CD4-positive, CD25-positive, alpha-beta regulatory T cell (primary cell): ENCODE results near the gene GPHN. TPM values are rescaled to one million over a fixed set of nuclear protein-coding genes. Genes with fewer than 3 reads are reported as not detected.

Source experiments
- ATAC-seq, 2 donors: fragments of 150-1000 bp; cut with Tn5 transposase; one replicate each; pipeline ENCODE4 v1.10.0; 2021; ENCODE audit warnings: low read depth in 2 of 2, moderate number of reproducible peaks in 2 of 2, moderate library complexity in 1 of 2
- DNase-seq, 3 donors: peaks; one replicate each; pipeline versions ENCODE4 v3.0.0 to v3.0.0-alpha.2; 2012 to 2022; ENCODE audit warnings: mixed read lengths in 1 of 3
- H3K27ac ChIP-seq: one replicate; pipeline ENCODE4 v1.7.0; 2013; ENCODE audit warnings: mild to moderate bottlenecking, low read length; ENCODE audit not compliant: insufficient read depth, poor library complexity, severe bottlenecking
- H3K27me3 ChIP-seq: one replicate; pipeline ENCODE4 v1.7.0; 2013; ENCODE audit warnings: low read length; ENCODE audit not compliant: control insufficient read depth, insufficient read depth
- H3K36me3 ChIP-seq: one replicate; pipeline ENCODE4 v1.7.0; 2013; ENCODE audit warnings: mild to moderate bottlenecking, low read length, moderate library complexity; ENCODE audit not compliant: control insufficient read depth, insufficient read depth
- H3K4me1 ChIP-seq: 2 replicates; pipeline ENCODE4 v1.7.0; 2013; ENCODE audit warnings: mild to moderate bottlenecking, low read length; ENCODE audit not compliant: insufficient read depth, control insufficient read depth, poor library complexity, severe bottlenecking
- H3K4me3 ChIP-seq: one replicate; pipeline ENCODE4 v1.7.0; 2013; ENCODE audit warnings: low read depth, mild to moderate bottlenecking, low read length, moderate library complexity
- H3K9me3 ChIP-seq, 2 experiments: 1 replicate in 1 of 2; 2 replicates in 1 of 2; pipeline ENCODE4 v1.7.0; 2013; ENCODE audit warnings: low read length in 2 of 2, mild to moderate bottlenecking in 1 of 2, moderate library complexity in 1 of 2; ENCODE audit not compliant: control insufficient read depth in 2 of 2
- H3K27ac Mint-ChIP-seq, 3 donors: one replicate each; pipeline ENCODE4 v1.8.0; 2020 to 2022; ENCODE audit warnings: mild to moderate bottlenecking in 3 of 3, mixed read lengths in 3 of 3, moderate library complexity in 2 of 3
- H3K27me3 Mint-ChIP-seq: one replicate; pipeline ENCODE4 v1.8.0; 2022; ENCODE audit warnings: mild to moderate bottlenecking, mixed read lengths
- H3K36me3 Mint-ChIP-seq: one replicate; pipeline ENCODE4 v1.8.0; 2020; ENCODE audit warnings: mixed read lengths
- H3K4me1 Mint-ChIP-seq, 4 donors: one replicate each; pipeline ENCODE4 v1.8.0; 2020 to 2022; ENCODE audit warnings: mixed read lengths in 4 of 4, mild to moderate bottlenecking in 1 of 4
- H3K4me3 Mint-ChIP-seq, 4 donors: one replicate each; pipeline ENCODE4 v1.8.0; 2020 to 2022; ENCODE audit warnings: mild to moderate bottlenecking in 4 of 4, mixed read lengths in 4 of 4, moderate library complexity in 3 of 4
- H3K9me3 Mint-ChIP-seq, 7 donors: one replicate each; pipeline ENCODE4 v1.8.0; 2020 to 2022; ENCODE audit warnings: mixed read lengths in 7 of 7, mild to moderate bottlenecking in 3 of 7, moderate library complexity in 2 of 7
- polyA plus RNA-seq, 4 donors: library from polyadenylated mRNA; unstranded; fragments of 300-500 nt; fragmentation: Illumina TruSeq; gene quantifications; one replicate each; pipeline ENCODE4 v1.2.3, GENCODE V29; 2021
- total RNA-seq: library from RNA; stranded (reverse); gene quantifications from one replicate; pipeline ENCODE4 v1.2.3, GENCODE V29; 2022

GPHN gene
- total and polyA plus RNA-seq, 5 donors from 2014 or later = 8.3 to 19.5 (median 11.2) TPM

GRCh38 chr14:66739826-66740225, 231.9 kb downstream of the GPHN start:
- ATAC-seq (no peak), DNase-seq (no peak)
- H3K9me3 Mint-ChIP-seq = peaks cover 0 to 13% (median 7%) of the 10 kb centered on the region in 7 donors
- no peak overlapping the region for H3K4me3 Mint-ChIP-seq
- peaks cover 0 to 6% (median 3%) of the 10 kb centered on the region in 4 donors for H3K4me1 Mint-ChIP-seq
- Histone ChIP-seq H3K4me1 (no peaks in the 10 kb centered on the region), H3K4me3 (no peak overlapping the region), H3K36me3 (no peaks in the 10 kb centered on the region), H3K27me3 (no peaks in the 10 kb centered on the region), H3K9me3 (peaks cover 0 to 8% of the 10 kb centered on the region in 2 experiments), H3K27ac (no peak overlapping the region)
- H3K27me3 Mint-ChIP-seq = no peaks in the 10 kb centered on the region
- H3K27ac Mint-ChIP-seq = no peak overlapping the region
- peaks cover 14% of the 10 kb centered on the region for H3K36me3 Mint-ChIP-seq

GRCh38 chr14:66745078-66745477, 237.1 kb downstream of the GPHN start:
- DNase-seq (no peak), ATAC-seq (no peak)
- no peaks in the 10 kb centered on the region for H3K27me3 Mint-ChIP-seq
- Histone ChIP-seq H3K27ac (no peak overlapping the region), H3K4me3 (no peak overlapping the region), H3K4me1 (no peaks in the 10 kb centered on the region), H3K27me3 (no peaks in the 10 kb centered on the region), H3K36me3 (no peaks in the 10 kb centered on the region), H3K9me3 (peaks cover 0 to 3% of the 10 kb centered on the region in 2 experiments)
- peaks cover 0 to 7% (median 3%) of the 10 kb centered on the region in 4 donors for H3K4me1 Mint-ChIP-seq
- peaks cover 4% of the 10 kb centered on the region for H3K36me3 Mint-ChIP-seq
- peaks cover 0 to 12% (median 2%) of the 10 kb centered on the region in 7 donors for H3K9me3 Mint-ChIP-seq
- no peak overlapping the region for H3K4me3 Mint-ChIP-seq
- H3K27ac Mint-ChIP-seq = no peak overlapping the region

- no peaks in the 10 kb centered on the region for H3K4me1 ChIP-seq
- no peaks in the 10 kb centered on the region for H3K27me3 ChIP-seq
- no peak overlapping the region for H3K4me3 ChIP-seq
- H3K27ac ChIP-seq = no peak overlapping the region
- Mint-ChIP-seq H3K4me1 (peaks cover 0 to 7% (median 3%) of the 10 kb centered on the region in 4 donors), H3K9me3 (peaks cover 0 to 9% (median 2%) of the 10 kb centered on the region in 7 donors), H3K27ac (peak overlapping the region in 1 of 3 donors; percentile 46), H3K36me3 (peaks cover 4% of the 10 kb centered on the region), H3K4me3 (no peak overlapping the region), H3K27me3 (no peaks in the 10 kb centered on the region)
- ATAC-seq (peak in 1 of 2 donors; percentile 50), DNase-seq (peak in 2 of 3 donors; percentile 9 to 51)
- H3K9me3 ChIP-seq = no peaks in the 10 kb centered on the region
- no peaks in the 10 kb centered on the region for H3K36me3 ChIP-seq
Measured at GRCh38 chr14:66746316-66747006, 238.5 kb downstream of the GPHN start.

- H3K36me3 ChIP-seq = no peaks in the 10 kb centered on the region
- H3K9me3 Mint-ChIP-seq = no peaks in the 10 kb centered on the region
- peaks cover 0 to 11% (median 1%) of the 10 kb centered on the region in 4 donors for H3K4me1 Mint-ChIP-seq
- no peaks in the 10 kb centered on the region for H3K4me1 ChIP-seq
- no peaks in the 10 kb centered on the region for H3K9me3 ChIP-seq
- no peak overlapping the region for H3K4me3 Mint-ChIP-seq
- H3K36me3 Mint-ChIP-seq = no peaks in the 10 kb centered on the region
- H3K4me3 ChIP-seq = no peak overlapping the region
- DNase-seq (no peak), ATAC-seq (no peak)
- no peaks in the 10 kb centered on the region for H3K27me3 Mint-ChIP-seq
- no peaks in the 10 kb centered on the region for H3K27me3 ChIP-seq
- H3K27ac ChIP-seq = no peak overlapping the region
- no peak overlapping the region for H3K27ac Mint-ChIP-seq
Measured at GRCh38 chr14:66752109-66752508, 244.2 kb downstream of the GPHN start.

DNA sequence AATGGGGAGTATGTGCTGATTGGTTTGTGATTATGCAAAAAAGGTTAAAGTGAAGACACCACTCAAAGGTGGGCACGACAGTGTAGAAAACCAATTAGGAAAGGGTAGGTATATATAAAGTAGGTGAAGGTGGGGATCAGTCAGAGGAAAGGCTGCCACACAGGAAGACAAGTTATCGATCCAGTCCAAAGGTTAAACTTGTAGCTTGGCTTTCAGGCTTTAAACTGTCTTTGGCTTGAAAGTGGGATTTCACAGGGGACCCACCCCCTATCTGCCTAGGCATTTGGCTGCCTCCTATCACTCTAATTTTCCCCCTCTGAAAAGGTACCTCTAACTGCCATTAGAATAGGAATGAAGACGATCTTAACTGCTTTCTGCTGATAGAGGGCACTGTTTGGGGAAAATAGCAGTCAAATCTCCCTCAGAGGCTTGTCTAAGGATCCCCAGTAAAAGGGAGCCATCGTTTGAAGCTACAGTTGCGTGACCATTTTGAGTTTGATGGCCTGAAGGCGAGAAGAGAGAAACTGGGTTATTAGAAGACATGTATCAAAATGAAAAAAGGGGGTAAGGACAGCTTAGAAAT, 250.2 kb downstream of the GPHN start:
- H3K36me3 Mint-ChIP-seq = no peaks in the 10 kb centered on the region
- Histone ChIP-seq H3K27me3 (no peaks in the 10 kb centered on the region), H3K4me1 (no peaks in the 10 kb centered on the region), H3K4me3 (no peak overlapping the region), H3K9me3 (no peaks in the 10 kb centered on the region), H3K27ac (no peak overlapping the region), H3K36me3 (no peaks in the 10 kb centered on the region)
- no peak overlapping the region for H3K27ac Mint-ChIP-seq
- ATAC-seq = no peak
- DNase-seq = no peak
- peaks cover 0 to 4% (median 0%) of the 10 kb centered on the region in 7 donors for H3K9me3 Mint-ChIP-seq
- peaks cover 0 to 3% (median 0%) of the 10 kb centered on the region in 4 donors for H3K4me1 Mint-ChIP-seq
- H3K4me3 Mint-ChIP-seq = no peak overlapping the region
- H3K27me3 Mint-ChIP-seq = no peaks in the 10 kb centered on the region

DNA sequence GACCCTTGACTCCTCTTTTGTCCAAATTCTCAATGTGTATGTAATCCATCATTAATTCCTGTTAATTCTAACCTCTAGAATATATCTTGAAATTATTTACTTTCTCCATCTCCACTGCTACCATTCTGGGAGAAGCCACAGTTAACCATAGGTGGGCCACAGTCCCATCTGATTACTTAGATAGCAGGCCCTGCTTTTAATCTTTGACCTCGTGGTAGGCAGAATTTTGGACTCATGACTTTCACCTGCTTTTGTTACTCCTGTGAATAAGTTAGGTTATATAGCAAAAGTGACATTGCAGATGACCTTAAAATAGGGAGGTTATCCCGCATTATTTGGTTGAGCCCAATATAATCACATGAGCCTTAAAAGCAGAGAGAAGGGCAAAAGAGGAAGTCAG, 264.2 kb downstream of the GPHN start:
- Histone ChIP-seq H3K27ac (no peak overlapping the region), H3K4me1 (no peaks in the 10 kb centered on the region), H3K36me3 (no peaks in the 10 kb centered on the region), H3K9me3 (no peaks in the 10 kb centered on the region), H3K4me3 (no peak overlapping the region), H3K27me3 (no peaks in the 10 kb centered on the region)
- Mint-ChIP-seq H3K4me3 (no peak overlapping the region), H3K9me3 (peaks cover 0 to 5% (median 0%) of the 10 kb centered on the region in 7 donors), H3K27me3 (no peaks in the 10 kb centered on the region), H3K4me1 (no peaks in the 10 kb centered on the region), H3K36me3 (peaks cover 10% of the 10 kb centered on the region), H3K27ac (no peak overlapping the region)
- no peak for DNase-seq
- no peak for ATAC-seq

- no peaks in the 10 kb centered on the region for H3K4me1 Mint-ChIP-seq
- ATAC-seq (no peak), DNase-seq (no peak)
- peaks cover 0 to 2% (median 0%) of the 10 kb centered on the region in 7 donors for H3K9me3 Mint-ChIP-seq
- Histone ChIP-seq H3K27me3 (no peaks in the 10 kb centered on the region), H3K36me3 (no peaks in the 10 kb centered on the region), H3K4me3 (no peak overlapping the region), H3K27ac (no peak overlapping the region), H3K4me1 (no peaks in the 10 kb centered on the region), H3K9me3 (no peaks in the 10 kb centered on the region)
- no peak overlapping the region for H3K27ac Mint-ChIP-seq
- peaks cover 11% of the 10 kb centered on the region for H3K36me3 Mint-ChIP-seq
- no peaks in the 10 kb centered on the region for H3K27me3 Mint-ChIP-seq
- no peak overlapping the region for H3K4me3 Mint-ChIP-seq
Measured at GRCh38 chr14:66782853-66783252, 274.9 kb downstream of the GPHN start.

GRCh38 chr14:66790101-66790500, 282.2 kb downstream of the GPHN start:
- no peaks in the 10 kb centered on the region for H3K27me3 ChIP-seq
- H3K4me1 ChIP-seq = no peaks in the 10 kb centered on the region
- DNase-seq = no peak
- no peak for ATAC-seq
- H3K4me3 Mint-ChIP-seq = no peak overlapping the region
- H3K9me3 ChIP-seq = peaks cover 3 to 5% of the 10 kb centered on the region in 2 experiments
- H3K4me1 Mint-ChIP-seq = no peaks in the 10 kb centered on the region
- H3K36me3 Mint-ChIP-seq = no peaks in the 10 kb centered on the region
- H3K27ac Mint-ChIP-seq = no peak overlapping the region
- H3K27me3 Mint-ChIP-seq = no peaks in the 10 kb centered on the region
- no peaks in the 10 kb centered on the region for H3K36me3 ChIP-seq
- H3K9me3 Mint-ChIP-seq = peaks cover 0 to 17% (median 6%) of the 10 kb centered on the region in 7 donors
- no peak overlapping the region for H3K27ac ChIP-seq
- H3K4me3 ChIP-seq = no peak overlapping the region
